ENCODE results near the gene PMEPA1. TPM values are rescaled to one million over a fixed set of nuclear protein-coding genes. Genes with fewer than 3 reads are reported as not detected.

Gene PMEPA1
- polyA plus RNA-seq, 1 donor = 18.9 TPM

GRCh38 chr20:57605878-57606277 lies 103.9 kb downstream of the PMEPA1 start:
- Histone ChIP-seq H3K4me3 (ENCODE audit: low read length) (no peak overlapping the region), H3K36me3 (ENCODE audit: control insufficient read depth, insufficient read depth, low read length) (no peaks in the 10 kb centered on the region), H3K27ac (ENCODE audit: low read length) (peak overlapping the region; percentile 71), H3K27me3 (ENCODE audit: control insufficient read depth, insufficient read depth, low read length) (no peaks in the 10 kb centered on the region), H3K4me1 (ENCODE audit: control insufficient read depth, insufficient read depth, low read length) (peaks cover 12% of the 10 kb centered on the region), H3K9me3 (ENCODE audit: control insufficient read depth, low read depth, low read length) (no peaks in the 10 kb centered on the region)
- WGBS (ENCODE audit: insufficient coverage, low lambda C conversion rate) = 39% methylated on average over 3 of the region's 5 CpGs
- no peak for DNase-seq

GRCh38 chr20:57605045-57605444 lies 104.8 kb downstream of the PMEPA1 start:
- peak; percentile 54 to 90 for DNase-seq
- H3K4me1 ChIP-seq (ENCODE audit: control insufficient read depth, insufficient read depth, low read length) = peaks cover 12% of the 10 kb centered on the region
- no CpG with 5 or more reads among the region's 5 CpGs for WGBS (ENCODE audit: insufficient coverage, low lambda C conversion rate)
- H3K27ac ChIP-seq (ENCODE audit: low read length) = peak overlapping the region; percentile 71
- H3K4me3 ChIP-seq (ENCODE audit: low read length) = no peak overlapping the region
- no peaks in the 10 kb centered on the region for H3K9me3 ChIP-seq (ENCODE audit: control insufficient read depth, low read depth, low read length)
- no peaks in the 10 kb centered on the region for H3K36me3 ChIP-seq (ENCODE audit: control insufficient read depth, insufficient read depth, low read length)
- H3K27me3 ChIP-seq (ENCODE audit: control insufficient read depth, insufficient read depth, low read length) = no peaks in the 10 kb centered on the region

GRCh38 chr20:57603120-57603519 lies 106.7 kb downstream of the PMEPA1 start:
- no peak overlapping the region for H3K27ac ChIP-seq (ENCODE audit: low read length)
- no peak overlapping the region for H3K4me3 ChIP-seq (ENCODE audit: low read length)
- H3K4me1 ChIP-seq (ENCODE audit: control insufficient read depth, insufficient read depth, low read length) = peaks cover 12% of the 10 kb centered on the region
- no peaks in the 10 kb centered on the region for H3K27me3 ChIP-seq (ENCODE audit: control insufficient read depth, insufficient read depth, low read length)
- 80% methylated on average over 1 of the region's 10 CpGs for WGBS (ENCODE audit: insufficient coverage, low lambda C conversion rate)
- H3K36me3 ChIP-seq (ENCODE audit: control insufficient read depth, insufficient read depth, low read length) = no peaks in the 10 kb centered on the region
- no peak for DNase-seq
- no peaks in the 10 kb centered on the region for H3K9me3 ChIP-seq (ENCODE audit: control insufficient read depth, low read depth, low read length)

GRCh38 chr20:57601737-57602136 lies 108.1 kb downstream of the PMEPA1 start:
- H3K27me3 ChIP-seq (ENCODE audit: control insufficient read depth, insufficient read depth, low read length) = no peaks in the 10 kb centered on the region
- H3K4me3 ChIP-seq (ENCODE audit: low read length) = no peak overlapping the region
- H3K27ac ChIP-seq (ENCODE audit: low read length) = no peak overlapping the region
- no peaks in the 10 kb centered on the region for H3K9me3 ChIP-seq (ENCODE audit: control insufficient read depth, low read depth, low read length)
- WGBS (ENCODE audit: insufficient coverage, low lambda C conversion rate) = no CpG with 5 or more reads among the region's 5 CpGs
- H3K36me3 ChIP-seq (ENCODE audit: control insufficient read depth, insufficient read depth, low read length) = no peaks in the 10 kb centered on the region
- peaks cover 16% of the 10 kb centered on the region for H3K4me1 ChIP-seq (ENCODE audit: control insufficient read depth, insufficient read depth, low read length)
- no peak for DNase-seq

- H3K27ac ChIP-seq (ENCODE audit: low read length) = no peak overlapping the region
- H3K4me1 ChIP-seq (ENCODE audit: control insufficient read depth, insufficient read depth, low read length) = peaks cover 18% of the 10 kb centered on the region
- no peak for DNase-seq
- H3K9me3 ChIP-seq (ENCODE audit: control insufficient read depth, low read depth, low read length) = no peaks in the 10 kb centered on the region
- H3K4me3 ChIP-seq (ENCODE audit: low read length) = no peak overlapping the region
- WGBS (ENCODE audit: insufficient coverage, low lambda C conversion rate) = no CpG with 5 or more reads among the region's 2 CpGs
- no peaks in the 10 kb centered on the region for H3K27me3 ChIP-seq (ENCODE audit: control insufficient read depth, insufficient read depth, low read length)
- no peaks in the 10 kb centered on the region for H3K36me3 ChIP-seq (ENCODE audit: control insufficient read depth, insufficient read depth, low read length)
Observed at GRCh38 chr20:57601211-57601570, 108.6 kb downstream of the PMEPA1 start.

GRCh38 chr20:57600320-57601210 lies 109.2 kb downstream of the PMEPA1 start:
- Histone ChIP-seq H3K4me1 (ENCODE audit: control insufficient read depth, insufficient read depth, low read length) (peaks cover 18% of the 10 kb centered on the region), H3K27ac (ENCODE audit: low read length) (no peak overlapping the region), H3K27me3 (ENCODE audit: control insufficient read depth, insufficient read depth, low read length) (no peaks in the 10 kb centered on the region), H3K36me3 (ENCODE audit: control insufficient read depth, insufficient read depth, low read length) (no peaks in the 10 kb centered on the region), H3K4me3 (ENCODE audit: low read length) (no peak overlapping the region), H3K9me3 (ENCODE audit: control insufficient read depth, low read depth, low read length) (no peaks in the 10 kb centered on the region)
- DNase-seq = no peak
- WGBS (ENCODE audit: insufficient coverage, low lambda C conversion rate) = no CpG with 5 or more reads among the region's 13 CpGs

GRCh38 chr20:57598491-57598890 lies 111.3 kb downstream of the PMEPA1 start:
- H3K27me3 ChIP-seq (ENCODE audit: control insufficient read depth, insufficient read depth, low read length) = no peaks in the 10 kb centered on the region
- peaks cover 5% of the 10 kb centered on the region for H3K4me1 ChIP-seq (ENCODE audit: control insufficient read depth, insufficient read depth, low read length)
- H3K27ac ChIP-seq (ENCODE audit: low read length) = no peak overlapping the region
- DNase-seq = no peak
- no peak overlapping the region for H3K4me3 ChIP-seq (ENCODE audit: low read length)
- H3K9me3 ChIP-seq (ENCODE audit: control insufficient read depth, low read depth, low read length) = no peaks in the 10 kb centered on the region
- no CpG with 5 or more reads among the region's 5 CpGs for WGBS (ENCODE audit: insufficient coverage, low lambda C conversion rate)
- H3K36me3 ChIP-seq (ENCODE audit: control insufficient read depth, insufficient read depth, low read length) = no peaks in the 10 kb centered on the region

Other genes starting within 250 kb of the PMEPA1 start
- 0.03 TPM for gene CTCFL, start 184.9 kb downstream of the PMEPA1 start, polyA plus RNA-seq
- gene PCK1, start 148.9 kb downstream of the PMEPA1 start, polyA plus RNA-seq = 13.3 TPM
- gene ZBP1, start 89.6 kb downstream of the PMEPA1 start, polyA plus RNA-seq = 0.40 TPM

Data from large intestine (tissue), 3 donors.